Posterior vena cava (tissue), 2 donors: Measurements from ENCODE around the gene NR2C1. TPM values are rescaled to one million over a fixed set of nuclear protein-coding genes. Genes with fewer than 3 reads are reported as not detected.
"Not testable (repeated sequence)": the region's sequence is repeated elsewhere in the genome, so short reads cannot be mapped to it uniquely, and the experiment has no call there.

Experiments
- DNase-seq: peaks from one replicate; pipeline ENCODE4 v3.0.0-alpha.2; 2020; ENCODE audit warnings: low spot score
- intact Hi-C, 2 donors: fragments of 100-400 bp; cut with DNase I; formaldehyde crosslinking; loops; one replicate each; pipeline versions ENCODE4 v1.14.1 to v1.14.2; 2022 to 2023
- long read RNA-seq, 2 donors: library from polyadenylated mRNA; unstranded; transcript quantifications; one replicate each; pipeline ENCODE4 v2.0.0, GENCODE V29; 2020 to 2021
- total RNA-seq, 2 donors: library from RNA; stranded (reverse); fragmentation: NEBNext Ultra II Directional; extraction: Animal tissue kit (Norgen Biotek cat#: 25700); gene quantifications; one replicate each; pipeline ENCODE4 v1.2.1, GENCODE V29; 2021
- donor health status: DM: yes; HTN: yes; CAD: no.
- donor health status: DM: yes; HTN: yes; CAD: no.

NR2C1 gene
- total RNA-seq: 10 to 100 TPM; 23.9 to 28.6 TPM
- long read RNA-seq, donor 1, partial matches to known transcripts: 0 of 5 reads
- long read RNA-seq, donor 1, other reads (novel, unspliced or antisense): 5 of 5 reads
- long read RNA-seq, donor 2, full-length matches to known transcripts: 5 of 13 reads
- long read RNA-seq, donor 2, partial matches to known transcripts: 0 of 13 reads
- long read RNA-seq, donor 2, other reads (novel, unspliced or antisense): 8 of 13 reads

DNA sequence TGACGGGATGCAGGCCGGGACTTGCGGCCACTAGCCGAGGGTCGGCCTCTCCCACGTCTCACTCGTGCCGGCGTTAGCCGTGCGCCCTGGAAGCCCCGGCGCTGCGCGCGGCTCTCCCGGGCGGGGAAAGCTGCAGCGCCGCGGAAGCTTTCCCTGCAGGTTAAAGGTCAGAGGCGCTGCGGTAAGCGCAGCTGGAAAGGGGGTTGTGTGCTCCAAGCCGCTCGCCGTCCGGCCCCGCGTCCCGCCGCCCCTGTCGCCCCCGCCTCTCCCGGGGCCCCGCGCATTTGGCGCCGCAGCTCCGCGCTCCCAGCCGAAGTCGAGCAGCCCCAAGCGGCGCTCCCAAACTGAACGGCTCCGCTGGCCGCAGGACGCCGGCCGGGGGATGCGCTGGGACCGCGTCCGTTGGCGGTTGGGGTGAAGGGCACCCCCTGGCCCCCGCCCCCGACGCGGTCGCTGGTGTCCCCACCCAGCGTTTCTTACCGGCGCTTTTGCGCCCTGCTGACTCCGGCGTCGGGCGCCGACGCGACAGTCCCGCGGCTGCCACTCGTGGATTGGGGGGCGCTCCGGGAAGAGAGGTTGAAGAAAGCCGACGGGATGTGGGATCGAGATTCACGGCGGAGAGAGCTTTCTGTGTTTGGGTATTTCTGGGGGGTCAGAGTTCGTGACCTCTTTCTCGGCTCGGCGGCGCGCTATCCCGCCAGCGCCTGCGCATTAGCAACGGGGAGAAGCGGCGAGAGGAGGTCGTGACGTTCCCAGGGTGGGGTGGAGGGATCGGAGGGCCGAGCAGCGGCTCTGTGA is at the start of gene NR2C1:
TSS of gene NR2C1 (minus strand) at position 719 of the 798 bp plus-strand sequence. CDS start 6,234 bp downstream, outside the sequence.
- intact Hi-C loops: no loop called here
- DNase-seq: peak; percentile 98

DNA sequence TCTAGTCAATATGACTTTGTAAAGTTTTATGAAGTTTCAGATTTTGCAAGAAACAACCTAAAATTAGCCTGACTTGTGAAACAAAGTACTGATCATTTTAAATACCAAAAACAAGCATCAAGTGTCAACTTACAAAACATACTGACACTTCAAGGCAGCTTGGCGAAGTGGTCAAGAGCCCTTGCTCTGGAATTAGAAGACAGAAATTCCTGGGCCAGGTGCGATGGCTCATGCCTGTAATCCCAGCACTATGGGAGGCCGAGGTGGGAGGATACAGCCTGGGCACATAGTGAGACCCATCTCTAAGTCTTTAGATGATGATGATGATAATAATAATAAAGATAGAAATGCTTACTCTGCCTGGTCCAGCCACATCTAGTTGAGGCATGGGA is 45.4 kb upstream of the NR2C1 start:
- intact Hi-C loops: loop anchor here (5.0 to 10.0 kb wide), 3 partner anchors 219 to 416 kb away; no protein-coding TSS in a partner anchor
- DNase-seq: no peak

DNA sequence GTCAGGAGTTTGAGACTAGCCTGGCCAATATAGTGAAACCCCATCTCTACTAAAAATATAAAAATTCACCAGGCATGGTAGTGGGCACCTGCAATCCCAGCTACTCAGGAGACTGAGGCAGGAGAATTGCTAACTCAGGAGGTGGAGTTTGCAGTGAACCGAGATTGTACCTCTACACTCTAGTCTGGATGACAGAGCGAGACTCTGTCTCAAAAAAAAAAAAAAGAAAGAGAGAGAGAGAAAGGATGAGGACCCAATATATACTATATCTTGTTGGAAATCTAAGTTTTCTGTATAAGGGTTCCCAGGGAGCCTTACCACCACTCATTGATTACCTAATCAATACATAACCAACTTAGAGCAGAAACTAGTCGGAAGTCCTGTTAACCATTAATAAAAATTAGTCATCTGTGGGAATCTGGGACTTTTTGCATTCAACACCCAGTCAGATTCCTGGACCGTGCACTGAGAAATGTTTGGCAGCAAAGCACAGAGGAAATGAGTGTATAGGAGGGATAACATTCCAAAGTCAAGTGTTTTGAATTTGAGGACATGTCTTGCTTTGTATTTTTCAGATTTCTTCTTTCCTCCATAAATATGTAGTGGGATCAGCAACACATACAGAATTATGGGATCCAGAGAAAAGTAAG is 44.8 kb upstream of the NR2C1 start:
- intact Hi-C loops: loop anchor here (5.0 to 10.0 kb wide), 3 partner anchors 219 to 417 kb away; no protein-coding TSS in a partner anchor
- no peak for DNase-seq

DNA sequence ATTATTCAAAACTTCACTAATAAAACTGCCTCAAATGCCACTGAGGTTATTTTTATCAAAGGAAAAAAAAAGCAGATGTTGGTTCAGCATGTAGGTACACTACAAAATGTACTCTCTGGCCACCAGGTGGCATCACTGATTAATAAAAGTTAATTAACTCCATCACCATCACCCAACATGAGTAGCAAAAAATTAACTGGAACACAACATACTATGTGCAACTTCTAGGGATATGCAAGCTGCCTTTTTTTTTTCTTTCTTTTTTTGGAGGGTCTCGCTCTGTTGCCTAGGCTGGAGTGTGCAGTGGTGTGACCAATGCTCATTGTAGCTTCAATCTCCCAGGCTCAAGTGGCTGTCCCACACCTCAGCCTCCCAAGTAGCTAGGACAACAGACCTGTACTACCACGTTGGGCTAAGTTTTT is 43.8 kb upstream of the NR2C1 start:
- intact Hi-C loops: loop anchor here (5.0 to 10.0 kb wide), 3 partner anchors 220 to 418 kb away; no protein-coding TSS in a partner anchor
- DNase-seq: no peak

DNA sequence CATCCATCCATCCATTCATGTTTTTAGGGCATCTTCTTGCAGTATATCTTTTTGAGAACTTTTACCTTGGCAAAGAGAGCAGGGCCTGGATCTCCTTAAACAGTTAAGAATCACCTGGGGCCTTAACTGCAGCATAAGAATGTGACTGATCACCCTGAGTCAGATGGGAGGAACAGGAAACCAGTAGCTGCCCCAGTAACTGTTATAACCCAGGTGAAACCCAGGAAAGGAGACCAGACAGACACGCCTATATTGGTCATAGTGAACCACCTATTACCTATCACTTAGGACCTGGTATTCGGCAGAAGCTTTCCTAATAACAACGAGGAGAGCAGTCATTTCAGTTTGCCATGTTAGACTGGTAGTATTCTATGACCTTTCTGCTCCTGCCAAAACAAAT is 43.4 kb upstream of the NR2C1 start:
- intact Hi-C loops: loop anchor here (5.0 to 10.0 kb wide), 3 partner anchors 221 to 418 kb away; no protein-coding TSS in a partner anchor
- no peak for DNase-seq

DNA sequence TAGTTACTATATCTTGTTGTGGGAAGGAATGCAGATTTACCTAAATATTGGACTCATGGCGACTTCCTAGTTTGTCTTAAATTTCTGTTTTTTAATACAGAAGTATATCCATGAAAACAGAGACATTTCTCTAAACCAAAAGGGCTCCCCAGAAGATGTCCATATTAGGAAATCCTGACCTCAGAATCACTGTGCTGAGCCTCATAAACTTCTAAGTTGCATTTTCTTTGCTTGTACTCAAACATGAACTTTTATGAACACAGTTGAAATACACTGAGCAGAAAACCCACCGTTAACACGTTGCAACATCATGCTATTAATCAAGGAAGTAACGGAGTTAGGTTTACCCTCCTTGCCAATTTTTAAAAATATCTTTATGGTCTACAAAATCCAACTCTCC is 42.9 kb upstream of the NR2C1 start:
- no peak for DNase-seq

DNA sequence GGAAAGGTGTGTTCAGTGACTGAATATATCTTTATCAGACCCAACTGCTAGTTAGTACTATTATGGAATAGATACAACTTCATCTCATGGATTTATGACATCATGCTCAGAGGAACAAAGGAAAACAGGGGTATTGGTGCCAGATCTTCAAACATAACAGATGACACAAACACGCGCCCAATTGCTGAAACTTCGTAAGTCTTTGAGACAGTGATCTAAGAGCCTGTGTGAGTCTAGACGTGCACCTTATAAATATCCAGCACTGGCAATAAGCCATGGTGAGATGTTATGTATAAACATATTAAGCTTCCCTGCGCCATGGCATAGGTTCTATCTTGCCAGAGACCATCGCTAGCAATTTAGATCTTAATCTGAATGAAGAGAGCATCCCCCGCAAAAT is 42.2 kb upstream of the NR2C1 start:
- intact Hi-C loops: loop anchor here (5.0 to 10.0 kb wide), 3 partner anchors 222 to 419 kb away; no protein-coding TSS in a partner anchor
- no peak for DNase-seq

More for the DNA sequence above, 42.9 kb upstream of the NR2C1 start:
- intact Hi-C loops: loop anchor here (5.0 to 10.0 kb wide), 3 partner anchors 221 to 418 kb away; no protein-coding TSS in a partner anchor

DNA sequence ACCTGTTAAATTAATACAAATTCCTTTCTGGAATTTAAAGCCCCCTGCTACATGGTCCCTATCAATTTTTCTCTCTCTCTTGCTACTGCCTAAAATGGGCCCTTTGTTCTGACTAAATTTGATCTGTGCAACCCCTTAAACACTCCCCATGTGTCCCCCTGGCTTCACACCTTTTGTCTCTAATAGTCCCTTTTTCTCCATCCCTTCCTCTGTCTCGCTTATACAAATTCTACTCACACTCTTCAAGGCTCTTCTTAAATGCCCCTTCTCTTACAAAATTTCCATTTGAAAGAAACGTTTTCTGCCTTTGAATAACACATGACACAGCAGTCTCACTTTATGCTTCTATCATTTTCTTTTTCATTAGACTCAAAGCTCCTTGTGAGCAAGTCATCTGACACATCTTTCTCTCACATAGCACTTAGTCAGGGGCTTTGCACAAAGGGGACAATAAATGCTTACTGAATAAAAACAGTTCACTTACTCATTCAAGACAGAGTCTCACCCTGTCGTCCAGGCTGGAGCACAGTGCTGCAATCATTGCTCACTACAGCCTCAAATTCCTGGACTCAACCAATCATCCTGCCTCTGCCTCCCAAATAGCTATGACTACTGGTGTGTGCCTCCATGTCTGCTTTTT is 41.5 kb upstream of the NR2C1 start:
- no peak for DNase-seq
- intact Hi-C loops: loop anchor here (5.0 to 10.0 kb wide), 3 partner anchors 222 to 420 kb away; no protein-coding TSS in a partner anchor

DNA sequence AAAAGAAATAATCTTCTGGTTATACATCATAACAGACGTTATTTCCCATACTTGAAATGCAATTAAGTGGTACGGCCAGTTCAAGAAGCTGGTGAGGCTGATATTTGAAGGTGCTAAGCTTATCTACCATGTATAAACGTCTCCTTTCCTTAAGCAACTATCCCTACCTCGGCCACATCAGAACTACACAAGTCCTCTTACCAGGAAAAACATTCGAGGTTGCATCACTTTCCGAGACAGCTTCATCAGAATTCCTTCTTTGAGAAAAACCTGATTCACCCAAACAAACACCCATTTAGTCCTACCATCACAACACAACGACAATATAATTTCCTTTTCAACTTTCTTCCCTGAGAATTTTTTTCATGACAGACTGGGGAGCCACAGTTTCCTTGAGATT is 33.9 kb upstream of the NR2C1 start:
- DNase-seq: no peak
- intact Hi-C loops: no loop called here

DNA sequence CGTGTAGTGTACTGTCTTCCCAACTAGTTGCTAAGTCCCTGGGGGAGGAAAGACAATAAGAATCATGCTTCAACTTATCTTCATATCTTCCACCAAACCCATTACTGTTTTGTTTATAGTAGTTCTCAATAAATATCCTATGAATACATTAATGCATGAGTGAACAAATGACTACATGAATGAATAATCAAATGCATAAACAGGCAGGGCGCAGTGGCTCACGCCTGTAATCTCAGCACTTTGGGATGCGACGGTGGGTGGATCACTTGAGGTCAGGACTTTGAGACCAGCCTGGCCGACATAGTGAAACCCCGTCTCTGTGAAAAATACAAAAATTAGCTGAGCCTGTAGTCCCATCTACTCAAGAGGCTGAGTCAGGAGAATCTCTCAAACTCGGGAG is 32.1 kb upstream of the NR2C1 start:
- no peak for DNase-seq
- intact Hi-C loops: no loop called here

DNA sequence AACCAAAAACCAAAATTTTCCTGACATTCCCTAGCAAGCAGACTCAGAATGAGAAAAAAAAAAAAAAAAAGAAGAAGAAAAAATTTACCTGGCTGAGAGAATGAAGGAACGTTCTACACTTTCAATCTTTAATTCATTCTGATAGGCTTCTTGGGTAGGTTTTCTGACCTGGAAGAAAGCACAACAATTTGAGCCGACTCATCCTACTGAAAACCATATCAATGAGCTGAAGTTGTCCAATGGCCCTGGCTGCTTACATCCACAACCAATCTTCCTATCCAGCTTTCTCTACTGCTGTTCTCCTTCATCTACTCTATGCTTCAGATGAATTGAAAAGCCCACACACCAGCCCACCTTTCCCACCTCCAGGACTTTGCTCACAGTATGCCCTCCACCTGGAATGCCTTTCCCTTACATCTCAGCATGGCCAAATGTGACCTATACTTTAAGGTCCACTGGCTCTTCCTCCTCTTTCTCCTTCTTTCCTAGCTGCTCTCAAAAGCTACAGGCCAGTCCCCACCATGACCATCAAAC is 31.6 kb upstream of the NR2C1 start:
- no peak for DNase-seq
- intact Hi-C loops: no loop called here

DNA sequence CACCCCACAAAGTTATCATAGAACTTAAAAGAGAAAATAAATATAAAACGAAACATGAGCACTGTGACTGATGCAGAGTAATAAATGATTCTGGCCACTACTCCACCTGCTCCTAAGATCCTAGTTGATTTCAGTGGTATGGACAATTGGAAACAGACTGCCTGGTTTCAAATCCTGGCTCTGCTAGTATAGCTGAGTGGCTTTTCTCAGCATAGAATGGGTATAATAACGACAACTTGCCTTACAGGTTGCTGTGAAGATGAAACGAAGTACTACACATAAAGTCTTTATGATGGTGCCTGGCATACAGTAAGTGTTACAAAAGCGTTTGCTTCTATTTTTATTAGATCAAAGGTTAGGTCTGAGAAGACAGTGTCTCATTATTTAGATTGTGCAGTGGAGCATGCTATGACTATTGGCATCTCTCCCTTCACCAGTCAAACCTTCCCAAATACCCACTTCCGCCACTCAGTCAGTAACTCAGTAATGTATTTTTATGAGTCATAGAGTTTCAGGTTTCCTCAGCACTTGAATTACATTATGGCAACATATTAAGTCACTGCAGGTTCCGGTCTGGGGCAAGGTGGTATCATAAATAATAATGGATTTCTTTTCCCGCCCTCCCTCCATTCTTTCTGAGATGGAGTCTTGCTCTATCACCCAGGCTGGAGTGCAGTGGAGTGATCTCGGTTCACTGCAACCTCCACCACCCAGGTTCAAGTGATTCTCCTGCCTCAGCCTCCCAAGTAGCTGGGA is 29.7 kb upstream of the NR2C1 start:
- intact Hi-C loops: no loop called here
- no peak for DNase-seq

DNA sequence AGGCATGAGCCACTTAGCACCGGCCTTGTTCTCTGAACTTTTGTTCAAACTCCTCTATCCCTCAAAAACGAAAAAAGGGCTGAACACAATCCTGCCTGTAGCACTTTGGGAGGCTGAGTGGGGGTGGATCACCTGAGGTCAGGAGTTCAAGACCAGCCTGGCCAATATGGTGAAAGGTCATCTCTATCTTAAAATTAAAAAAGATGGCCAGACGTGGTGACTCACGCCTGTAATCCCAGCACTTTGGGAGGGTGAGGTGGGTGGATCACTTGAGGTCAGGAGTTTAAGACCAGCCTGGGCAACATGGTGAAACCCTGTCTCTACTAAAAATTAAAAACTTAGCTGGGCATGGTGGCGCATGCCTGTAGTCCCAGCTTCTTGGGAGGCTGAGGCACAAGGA is 28.5 kb upstream of the NR2C1 start:
- DNase-seq, intact Hi-C loops: not testable (repeated sequence)

DNA sequence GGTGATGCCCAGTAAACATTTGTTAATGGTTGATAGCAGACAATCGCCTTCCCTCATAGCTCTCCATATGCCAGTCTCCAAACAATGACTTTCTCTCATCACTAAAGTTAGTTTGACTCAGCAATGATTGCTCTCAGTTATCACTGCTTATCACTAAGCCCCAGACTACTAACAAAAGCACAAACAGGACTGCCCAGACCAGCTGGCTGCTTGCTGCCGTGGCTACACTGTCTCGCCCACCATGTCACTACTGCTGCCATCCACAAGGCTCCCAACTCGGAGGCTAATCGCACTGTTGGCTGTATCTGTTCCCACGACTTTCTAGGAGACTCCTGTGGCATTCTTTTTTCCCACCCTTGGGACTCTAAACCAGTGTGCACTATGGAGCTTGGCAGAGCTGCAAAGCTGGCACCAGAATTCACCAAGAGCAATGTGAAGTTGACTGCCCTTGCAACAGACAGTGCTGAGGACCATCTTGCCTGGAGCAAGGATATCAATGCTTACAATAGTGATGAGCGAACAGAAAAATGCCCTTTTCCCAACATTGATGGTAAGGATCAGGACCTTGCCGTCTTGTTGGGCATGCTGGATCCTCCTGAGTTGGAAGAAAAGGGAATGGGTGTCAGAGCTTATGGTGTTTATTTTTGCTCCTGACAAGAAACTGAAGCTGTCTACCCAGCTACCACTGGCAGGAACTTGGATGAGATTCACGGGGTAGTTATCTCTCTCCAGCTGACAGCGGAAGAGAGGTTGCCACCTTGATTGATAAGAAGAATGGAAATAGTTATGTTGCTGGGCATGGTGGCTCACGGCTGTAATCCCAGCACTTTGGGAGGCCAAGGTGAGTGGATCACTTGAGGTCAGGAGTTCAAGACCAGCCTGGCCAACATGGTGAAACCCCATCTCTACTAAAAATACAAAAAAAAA is 27.1 kb upstream of the NR2C1 start:
- DNase-seq: no peak
- intact Hi-C loops: no loop called here

DNA sequence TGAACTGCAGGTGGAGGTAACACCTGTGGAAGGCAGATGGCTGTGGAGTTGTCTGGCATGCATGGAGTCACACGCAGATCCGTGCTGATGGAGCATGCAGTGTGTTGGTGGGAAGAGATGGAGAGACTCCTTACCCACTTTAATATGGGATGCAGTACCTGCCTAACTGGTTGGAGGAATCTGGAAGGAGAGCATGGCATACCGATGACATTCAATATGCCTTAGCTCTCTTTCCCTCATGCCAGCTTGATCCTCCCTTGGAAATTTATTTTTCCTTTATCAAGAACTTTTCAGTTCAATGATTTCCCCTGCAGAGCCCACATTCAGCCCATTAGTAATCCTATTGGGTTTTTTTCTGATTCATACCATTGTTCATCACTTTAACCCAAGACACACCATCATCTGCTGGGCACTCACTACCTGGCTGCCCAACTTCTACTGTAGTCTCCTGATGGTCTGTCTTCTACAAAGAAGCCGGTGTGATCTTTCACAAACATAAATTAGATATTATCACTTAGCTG is 25.9 kb upstream of the NR2C1 start:
- DNase-seq: no peak
- intact Hi-C loops: no loop called here

DNA sequence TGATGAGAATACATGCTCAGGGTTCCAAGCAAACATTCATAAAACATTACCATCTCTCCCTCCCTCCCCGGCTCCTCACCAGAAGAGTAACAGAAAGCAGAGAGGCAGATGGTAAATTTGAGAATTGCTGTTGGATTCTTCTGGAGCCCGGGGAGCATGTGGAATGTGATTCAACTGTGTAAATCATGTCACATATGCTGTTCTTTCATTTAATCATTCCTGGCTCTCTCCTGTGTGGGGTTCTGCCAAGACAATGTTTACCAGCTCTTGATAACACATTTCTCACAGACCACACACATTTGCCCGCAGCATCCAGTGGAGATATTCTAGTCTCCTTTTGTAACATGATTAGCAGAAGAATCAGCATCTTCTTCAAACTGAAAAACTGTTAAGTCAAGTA is 23.4 kb upstream of the NR2C1 start:
- DNase-seq: no peak
- intact Hi-C loops: no loop called here

DNA sequence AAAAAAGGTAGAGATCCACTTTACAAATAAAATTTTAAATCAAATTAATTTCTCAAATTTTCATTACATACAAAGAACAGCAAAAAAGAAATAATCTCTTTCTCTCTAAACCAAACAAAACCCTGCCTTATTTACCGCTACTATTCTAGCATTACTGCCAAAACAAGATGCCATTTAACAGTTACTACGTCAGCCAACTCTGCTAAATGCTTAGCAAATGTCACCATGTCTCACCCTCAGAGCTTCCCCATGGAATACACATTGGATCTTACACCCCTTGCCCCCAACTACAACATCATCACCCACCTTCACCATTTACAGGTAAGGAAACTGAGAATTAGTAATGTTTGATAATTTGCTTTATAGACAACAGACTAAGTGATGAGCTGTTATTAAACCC is 23.0 kb upstream of the NR2C1 start:
- intact Hi-C loops: no loop called here
- no peak for DNase-seq
